ENCODE results near the gene PRR22.

The PRR22 gene

DNA sequence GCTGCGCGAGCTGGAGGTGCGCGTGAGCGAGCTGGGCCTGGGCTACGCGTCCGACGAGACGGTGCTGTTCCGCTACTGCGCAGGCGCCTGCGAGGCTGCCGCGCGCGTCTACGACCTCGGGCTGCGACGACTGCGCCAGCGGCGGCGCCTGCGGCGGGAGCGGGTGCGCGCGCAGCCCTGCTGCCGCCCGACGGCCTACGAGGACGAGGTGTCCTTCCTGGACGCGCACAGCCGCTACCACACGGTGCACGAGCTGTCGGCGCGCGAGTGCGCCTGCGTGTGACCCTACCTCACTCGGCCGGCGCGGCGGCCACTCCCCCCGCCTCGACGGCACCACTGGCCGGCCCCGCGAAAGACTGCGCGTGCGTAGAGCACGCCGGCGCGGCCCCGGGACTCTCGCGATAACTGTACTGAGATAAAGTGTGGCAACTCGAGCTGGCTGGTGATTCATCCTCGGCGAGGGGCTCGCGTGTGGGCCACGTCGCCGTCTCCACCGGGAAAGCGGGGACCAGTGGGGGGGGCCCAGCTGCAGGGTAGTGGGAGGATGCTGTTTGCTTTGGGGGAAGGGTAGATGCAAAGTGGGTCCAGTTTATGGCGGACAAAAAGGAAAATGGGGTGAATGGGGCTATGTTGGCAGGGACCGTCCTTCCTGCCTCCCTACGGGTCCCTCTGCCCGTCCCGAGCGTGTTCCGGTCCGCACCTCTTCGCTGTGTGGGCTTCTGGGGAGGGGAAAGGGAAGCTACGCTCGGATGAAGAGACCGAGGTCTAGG lies 43.5 kb upstream of the PRR22 start:
- TF ChIP-seq, protein P1, sequence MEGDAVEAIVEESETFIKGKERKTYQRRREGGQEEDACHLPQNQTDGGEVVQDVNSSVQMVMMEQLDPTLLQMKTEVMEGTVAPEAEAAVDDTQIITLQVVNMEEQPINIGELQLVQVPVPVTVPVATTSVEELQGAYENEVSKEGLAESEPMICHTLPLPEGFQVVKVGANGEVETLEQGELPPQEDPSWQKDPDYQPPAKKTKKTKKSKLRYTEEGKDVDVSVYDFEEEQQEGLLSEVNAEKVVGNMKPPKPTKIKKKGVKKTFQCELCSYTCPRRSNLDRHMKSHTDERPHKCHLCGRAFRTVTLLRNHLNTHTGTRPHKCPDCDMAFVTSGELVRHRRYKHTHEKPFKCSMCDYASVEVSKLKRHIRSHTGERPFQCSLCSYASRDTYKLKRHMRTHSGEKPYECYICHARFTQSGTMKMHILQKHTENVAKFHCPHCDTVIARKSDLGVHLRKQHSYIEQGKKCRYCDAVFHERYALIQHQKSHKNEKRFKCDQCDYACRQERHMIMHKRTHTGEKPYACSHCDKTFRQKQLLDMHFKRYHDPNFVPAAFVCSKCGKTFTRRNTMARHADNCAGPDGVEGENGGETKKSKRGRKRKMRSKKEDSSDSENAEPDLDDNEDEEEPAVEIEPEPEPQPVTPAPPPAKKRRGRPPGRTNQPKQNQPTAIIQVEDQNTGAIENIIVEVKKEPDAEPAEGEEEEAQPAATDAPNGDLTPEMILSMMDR (IDR thresholded peaks at IDR 0.05; ENCODE audit: control insufficient read depth, insufficient read depth, low read depth, low read length, missing control alignments): no peak
- peak; percentile 45 for DNase-seq (ENCODE audit: low read depth)
- H3K4me3 ChIP-seq (ENCODE audit: control insufficient read depth, low read depth, low read length): peak overlapping the region; percentile 49

DNA sequence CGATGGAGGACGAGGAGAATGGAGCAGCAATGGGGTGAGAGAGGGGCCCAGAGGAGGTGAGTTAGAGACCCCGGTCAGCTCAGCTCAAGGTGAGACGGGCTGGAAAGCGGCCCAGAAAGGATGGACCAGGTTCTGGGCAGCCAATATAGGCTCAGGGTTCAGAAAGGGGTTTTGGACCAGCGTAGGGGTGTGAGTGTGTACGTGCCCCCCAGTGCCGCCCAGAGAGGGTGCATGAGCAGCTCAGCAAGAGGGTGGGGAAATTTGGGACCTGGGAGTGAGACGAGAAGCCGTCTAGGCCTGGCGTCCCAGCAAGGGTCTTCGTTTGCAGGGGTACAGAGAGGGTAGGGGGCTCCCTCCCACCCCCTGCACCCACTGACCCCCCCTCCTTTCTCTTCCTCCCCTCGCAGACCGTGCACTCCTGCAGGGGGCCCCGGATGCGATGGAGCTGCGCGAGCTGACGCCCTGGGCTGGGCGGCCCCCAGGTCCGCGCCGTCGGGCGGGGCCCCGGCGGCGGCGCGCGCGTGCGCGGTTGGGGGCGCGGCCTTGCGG lies 42.9 kb upstream of the PRR22 start:
- no peak for DNase-seq (ENCODE audit: low read depth)
- TF ChIP-seq, protein P1 (IDR thresholded peaks at IDR 0.05; ENCODE audit: control insufficient read depth, insufficient read depth, low read depth, low read length, missing control alignments): no peak
- peak overlapping the region; percentile 34 for H3K4me3 ChIP-seq (ENCODE audit: control insufficient read depth, low read depth, low read length)

DNA sequence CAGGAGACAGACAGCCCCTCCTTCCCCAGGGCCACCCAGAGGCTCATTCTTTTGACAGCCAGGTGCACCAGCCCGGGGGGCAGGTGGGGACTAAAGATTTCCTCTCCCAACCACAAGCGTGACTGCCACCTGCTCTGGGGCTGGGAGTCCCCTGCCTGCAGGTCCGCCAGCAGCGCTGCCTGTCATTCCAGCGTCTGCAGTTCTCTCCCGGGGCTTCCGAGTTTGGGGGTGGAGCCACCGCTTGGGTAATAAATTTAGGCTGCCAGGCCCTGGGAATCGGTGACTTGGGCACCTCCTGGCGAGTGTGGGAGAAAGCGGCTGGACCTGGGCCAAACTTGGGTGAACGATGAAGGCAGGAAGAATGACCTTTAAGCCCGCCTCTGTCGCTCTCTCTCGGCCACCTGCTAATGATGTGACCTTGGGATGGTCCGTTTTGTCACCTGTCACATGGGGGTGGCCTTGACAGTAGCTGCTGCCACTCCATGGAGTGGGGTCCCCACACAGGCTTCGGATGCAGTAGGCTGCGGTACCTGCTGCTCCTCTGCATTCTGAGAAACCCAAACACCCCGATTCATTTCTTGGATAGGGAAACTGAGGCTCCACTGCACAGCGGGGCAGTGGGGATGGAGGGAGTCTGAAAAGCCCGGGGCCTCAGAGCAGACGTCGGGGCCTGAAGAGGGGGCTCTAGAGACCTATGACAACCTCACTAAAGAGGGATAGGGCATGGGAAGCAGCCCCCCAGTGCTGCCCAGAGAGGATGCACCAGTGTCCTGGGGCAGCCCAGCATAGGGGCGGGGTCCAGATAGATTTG lies 42.2 kb upstream of the PRR22 start:
- DNase-seq (ENCODE audit: low read depth): no peak

DNA sequence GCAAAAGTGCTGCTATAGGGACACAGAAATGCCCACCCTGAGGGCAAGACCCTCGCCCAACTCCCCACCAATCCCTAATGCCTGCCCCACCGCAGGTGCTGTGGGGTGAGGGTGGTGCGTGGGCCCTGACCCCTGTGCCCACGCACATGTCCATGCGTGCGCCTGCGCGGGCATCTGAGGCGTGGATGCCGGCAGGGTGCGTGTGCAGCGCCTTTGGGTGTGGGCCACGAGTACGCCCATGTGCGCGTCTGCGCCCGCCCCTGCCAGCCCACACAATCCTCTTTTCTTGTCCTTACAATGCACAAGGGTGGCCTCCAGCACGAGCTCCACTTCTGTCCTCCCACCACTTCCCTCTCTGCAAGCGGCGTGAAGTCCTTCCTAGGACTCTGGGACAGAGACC lies 40.6 kb upstream of the PRR22 start:
- DNase-seq (ENCODE audit: low read depth): no peak
- TF ChIP-seq, protein P1 (IDR thresholded peaks at IDR 0.05; ENCODE audit: control insufficient read depth, insufficient read depth, low read depth, low read length, missing control alignments): no peak
- H3K4me3 ChIP-seq (ENCODE audit: control insufficient read depth, low read depth, low read length): no peak overlapping the region

More for the DNA sequence above, 42.2 kb upstream of the PRR22 start:
- TF ChIP-seq, protein P1 (IDR thresholded peaks at IDR 0.05; ENCODE audit: control insufficient read depth, insufficient read depth, low read depth, low read length, missing control alignments): no peak
- H3K4me3 ChIP-seq (ENCODE audit: control insufficient read depth, low read depth, low read length): no peak overlapping the region

DNA sequence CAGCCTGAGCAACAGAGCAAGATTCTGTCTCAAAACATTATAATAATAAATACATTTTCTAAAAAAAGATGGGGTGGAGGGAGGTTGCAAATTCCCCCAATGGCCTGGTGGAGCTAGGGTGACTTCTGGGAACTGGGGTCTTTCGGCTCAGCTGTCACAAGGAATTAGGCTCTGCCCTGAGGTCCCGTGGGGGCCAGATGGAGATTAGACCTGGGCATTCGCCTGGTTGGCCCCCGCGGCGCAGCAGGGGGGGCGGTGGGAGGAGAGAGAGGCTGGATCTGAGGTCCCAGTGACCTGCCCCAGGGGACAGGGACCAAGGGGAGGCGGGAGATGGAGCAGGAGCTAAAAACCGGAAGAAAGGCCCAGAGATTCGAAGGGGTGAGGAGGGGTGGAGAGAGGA lies 40.2 kb upstream of the PRR22 start:
- no peak for DNase-seq (ENCODE audit: low read depth)
- no peak overlapping the region for H3K4me3 ChIP-seq (ENCODE audit: control insufficient read depth, low read depth, low read length)
- TF ChIP-seq, protein P1 (IDR thresholded peaks at IDR 0.05; ENCODE audit: control insufficient read depth, insufficient read depth, low read depth, low read length, missing control alignments): no peak

DNA sequence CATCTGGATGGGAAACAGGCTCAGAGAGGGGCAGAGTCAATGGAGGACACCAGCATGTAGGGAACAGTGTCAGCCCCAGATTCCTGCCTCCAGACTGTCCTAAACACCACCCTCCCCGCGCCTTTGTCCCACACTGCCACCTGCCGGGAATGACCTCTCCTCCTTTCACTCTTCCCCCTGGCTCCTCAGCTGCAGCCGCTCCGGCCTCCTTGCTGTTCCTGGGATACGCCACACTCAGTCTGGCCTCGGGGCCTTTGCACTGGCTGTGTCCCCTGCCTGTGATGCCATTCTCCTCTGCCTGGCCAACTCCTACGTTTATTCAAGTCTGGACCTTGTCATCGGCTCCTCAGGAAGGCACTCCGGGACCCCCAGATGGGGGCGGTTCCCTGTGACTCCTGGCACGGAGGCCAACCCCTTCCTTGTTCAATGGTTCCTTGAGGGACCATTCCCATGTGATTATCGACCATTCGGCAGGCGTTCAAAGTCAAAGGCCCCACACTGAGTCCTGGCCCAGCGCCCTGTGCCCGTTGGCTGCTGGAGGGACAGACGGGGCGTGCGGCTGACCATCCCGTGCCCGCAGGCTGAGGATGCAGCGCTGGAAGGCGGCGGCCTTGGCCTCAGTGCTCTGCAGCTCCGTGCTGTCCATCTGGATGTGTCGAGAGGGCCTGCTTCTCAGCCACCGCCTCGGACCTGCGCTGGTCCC lies 39.2 kb upstream of the PRR22 start:
- DNase-seq (ENCODE audit: low read depth): no peak
- no peak overlapping the region for H3K4me3 ChIP-seq (ENCODE audit: control insufficient read depth, low read depth, low read length)
- TF ChIP-seq, protein P1 (IDR thresholded peaks at IDR 0.05; ENCODE audit: control insufficient read depth, insufficient read depth, low read depth, low read length, missing control alignments): peak; percentile 16

Measured in AG09309 (cell line).